Skeletal muscle tissue (tissue), 4 donors: Measurements from ENCODE around the gene NUAK2. TPM values are rescaled to one million over a fixed set of nuclear protein-coding genes. Genes with fewer than 3 reads are reported as not detected.

Experiments
- H3K27ac ChIP-seq: one replicate; pipeline ENCODE4 v1.7.0; 2013; ENCODE audit warnings: mild to moderate bottlenecking, low read depth, low read length, inconsistent platforms
- H3K27me3 ChIP-seq, 3 donors: one replicate each; pipeline ENCODE4 v1.7.0; 2013; ENCODE audit warnings: low read length in 3 of 3; ENCODE audit not compliant: control insufficient read depth in 3 of 3, insufficient read depth in 3 of 3
- H3K36me3 ChIP-seq, 3 donors: one replicate each; pipeline ENCODE4 v1.7.0; 2013; ENCODE audit warnings: low read length in 3 of 3; ENCODE audit not compliant: control insufficient read depth in 3 of 3, insufficient read depth in 3 of 3
- H3K4me1 ChIP-seq, 3 donors: one replicate each; pipeline ENCODE4 v1.7.0; 2013; ENCODE audit warnings: low read length in 3 of 3, mild to moderate bottlenecking in 3 of 3; ENCODE audit not compliant: control insufficient read depth in 3 of 3, insufficient read depth in 3 of 3
- H3K4me3 ChIP-seq, 3 donors: one replicate each; pipeline ENCODE4 v1.7.0; 2013; ENCODE audit warnings: low read length in 3 of 3
- H3K9ac ChIP-seq, 3 donors: one replicate each; pipeline ENCODE4 v1.7.0; 2013; ENCODE audit warnings: low read length in 3 of 3, mild to moderate bottlenecking in 3 of 3, moderate library complexity in 2 of 3, low read depth in 1 of 3
- H3K9me3 ChIP-seq, 3 donors: one replicate each; pipeline ENCODE4 v1.7.0; 2013; ENCODE audit warnings: low read length in 3 of 3; ENCODE audit not compliant: control insufficient read depth in 3 of 3
- total RNA-seq: library from RNA; depleted of rRNA; stranded (reverse); fragments of >200 nt; gene quantifications from one replicate; pipeline ENCODE4 v1.2.3, GENCODE V29; 2014
- donor health status: Osteomylitis.

Gene NUAK2
- total RNA-seq, 1 donor from 2014 or later, result 1.0 TPM

GRCh38 chr1:205323794-205324193 is 2.2 kb upstream of the NUAK2 start:
- no peak overlapping the region for H3K9ac ChIP-seq
- no peaks in the 10 kb centered on the region for H3K36me3 ChIP-seq
- no peaks in the 10 kb centered on the region for H3K9me3 ChIP-seq
- H3K4me1 ChIP-seq, result peaks cover 35 to 49% (median 40%) of the 10 kb centered on the region in 3 donors
- H3K27me3 ChIP-seq, result no peaks in the 10 kb centered on the region
- H3K27ac ChIP-seq, result no peak overlapping the region
- H3K4me3 ChIP-seq, result no peak overlapping the region

- peak overlapping the region in 2 of 3 donors; percentile 92 to 93 for H3K9ac ChIP-seq
- H3K36me3 ChIP-seq, result no peaks in the 10 kb centered on the region
- no peaks in the 10 kb centered on the region for H3K27me3 ChIP-seq
- peak overlapping the region; percentile 74 for H3K27ac ChIP-seq
- no peaks in the 10 kb centered on the region for H3K9me3 ChIP-seq
- peak overlapping the region; percentile 67 to 96 (median 84) for H3K4me3 ChIP-seq
- H3K4me1 ChIP-seq, result peaks cover 44 to 53% (median 47%) of the 10 kb centered on the region in 3 donors
Measured at GRCh38 chr1:205321959-205322283, 376 bp upstream of the NUAK2 start.

- Histone ChIP-seq H3K27ac (peak overlapping the region; percentile 6), H3K9ac (peak overlapping the region in 2 of 3 donors; percentile 45 to 47), H3K9me3 (no peaks in the 10 kb centered on the region), H3K27me3 (no peaks in the 10 kb centered on the region), H3K36me3 (no peaks in the 10 kb centered on the region), H3K4me1 (peaks cover 51 to 58% (median 52%) of the 10 kb centered on the region in 3 donors), H3K4me3 (peak overlapping the region in 2 of 3 donors; percentile 41 to 49)
Measured at GRCh38 chr1:205319081-205320018, 2.2 kb downstream of the NUAK2 start.

GRCh38 chr1:205318231-205318991 is 3.1 kb downstream of the NUAK2 start:
- Histone ChIP-seq H3K9me3 (no peaks in the 10 kb centered on the region), H3K27me3 (no peaks in the 10 kb centered on the region), H3K27ac (no peak overlapping the region), H3K4me1 (peaks cover 58 to 67% (median 59%) of the 10 kb centered on the region in 3 donors), H3K4me3 (no peak overlapping the region), H3K36me3 (no peaks in the 10 kb centered on the region), H3K9ac (no peak overlapping the region)

- Histone ChIP-seq H3K9me3 (no peaks in the 10 kb centered on the region), H3K27me3 (no peaks in the 10 kb centered on the region), H3K4me1 (peaks cover 62 to 70% (median 63%) of the 10 kb centered on the region in 3 donors), H3K9ac (peak overlapping the region in 2 of 3 donors; percentile 35 to 47), H3K4me3 (peak overlapping the region in 2 of 3 donors; percentile 25 to 35), H3K27ac (peak overlapping the region; percentile 48), H3K36me3 (no peaks in the 10 kb centered on the region)
Measured at GRCh38 chr1:205317311-205317917, 4.1 kb downstream of the NUAK2 start.

- H3K9ac ChIP-seq, result no peak overlapping the region
- peaks cover 55 to 66% (median 59%) of the 10 kb centered on the region in 3 donors for H3K4me1 ChIP-seq
- H3K4me3 ChIP-seq, result no peak overlapping the region
- H3K27ac ChIP-seq, result no peak overlapping the region
- no peaks in the 10 kb centered on the region for H3K9me3 ChIP-seq
- H3K27me3 ChIP-seq, result no peaks in the 10 kb centered on the region
- H3K36me3 ChIP-seq, result peaks cover 0 to 5% (median 0%) of the 10 kb centered on the region in 3 donors
Measured at GRCh38 chr1:205316161-205316566, 5.4 kb downstream of the NUAK2 start.

- Histone ChIP-seq H3K4me1 (peaks cover 48 to 58% (median 53%) of the 10 kb centered on the region in 3 donors), H3K27me3 (no peaks in the 10 kb centered on the region), H3K9ac (no peak overlapping the region), H3K4me3 (no peak overlapping the region), H3K9me3 (no peaks in the 10 kb centered on the region), H3K27ac (no peak overlapping the region), H3K36me3 (peaks cover 0 to 14% (median 8%) of the 10 kb centered on the region in 3 donors)
Measured at GRCh38 chr1:205315008-205315618, 6.4 kb downstream of the NUAK2 start.

- peak overlapping the region; percentile 18 to 27 (median 22) for H3K4me3 ChIP-seq
- peak overlapping the region; percentile 36 to 64 (median 41) for H3K9ac ChIP-seq
- H3K9me3 ChIP-seq, result no peaks in the 10 kb centered on the region
- H3K27ac ChIP-seq, result peak overlapping the region; percentile 66
- H3K4me1 ChIP-seq, result peaks cover 38 to 45% (median 40%) of the 10 kb centered on the region in 3 donors
- peaks cover 2 to 16% (median 13%) of the 10 kb centered on the region in 3 donors for H3K36me3 ChIP-seq
- no peaks in the 10 kb centered on the region for H3K27me3 ChIP-seq
Measured at GRCh38 chr1:205313563-205314308, 7.8 kb downstream of the NUAK2 start.
